ENCODE data around the gene MBNL1.

Gene MBNL1, protein sequence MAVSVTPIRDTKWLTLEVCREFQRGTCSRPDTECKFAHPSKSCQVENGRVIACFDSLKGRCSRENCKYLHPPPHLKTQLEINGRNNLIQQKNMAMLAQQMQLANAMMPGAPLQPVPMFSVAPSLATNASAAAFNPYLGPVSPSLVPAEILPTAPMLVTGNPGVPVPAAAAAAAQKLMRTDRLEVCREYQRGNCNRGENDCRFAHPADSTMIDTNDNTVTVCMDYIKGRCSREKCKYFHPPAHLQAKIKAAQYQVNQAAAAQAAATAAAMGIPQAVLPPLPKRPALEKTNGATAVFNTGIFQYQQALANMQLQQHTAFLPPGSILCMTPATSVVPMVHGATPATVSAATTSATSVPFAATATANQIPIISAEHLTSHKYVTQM

DNA sequence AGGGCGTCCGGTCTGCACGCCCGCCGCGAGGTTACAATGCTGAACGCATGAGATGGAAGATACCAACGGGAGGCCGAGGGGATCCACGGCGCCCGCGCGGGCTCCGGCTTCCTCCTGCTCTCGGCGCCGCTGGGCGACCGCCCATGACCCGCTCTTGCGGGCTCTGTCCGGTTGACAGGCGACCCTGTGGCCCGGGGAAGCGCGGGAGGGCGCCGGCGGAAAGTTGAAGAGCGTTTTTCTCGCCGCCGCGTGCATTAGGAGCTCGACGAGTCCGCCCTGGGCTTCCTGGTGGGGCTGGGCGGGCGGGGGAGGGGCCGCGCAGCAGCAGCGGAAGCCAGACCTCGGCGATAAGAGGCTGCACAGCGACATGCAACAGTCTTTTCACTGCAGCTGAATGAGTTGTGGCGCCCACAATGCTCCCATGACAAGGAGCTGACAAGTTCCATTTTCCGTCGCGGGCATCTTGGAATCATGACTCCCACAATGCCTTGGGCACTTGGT, at the start of gene MBNL1:
MBNL1 (plus strand) TSS at position 375 of the 501 bp plus-strand sequence. CDS start 31,265 bp downstream, outside the sequence.
- peak; percentile 77 for DNase-seq

DNA sequence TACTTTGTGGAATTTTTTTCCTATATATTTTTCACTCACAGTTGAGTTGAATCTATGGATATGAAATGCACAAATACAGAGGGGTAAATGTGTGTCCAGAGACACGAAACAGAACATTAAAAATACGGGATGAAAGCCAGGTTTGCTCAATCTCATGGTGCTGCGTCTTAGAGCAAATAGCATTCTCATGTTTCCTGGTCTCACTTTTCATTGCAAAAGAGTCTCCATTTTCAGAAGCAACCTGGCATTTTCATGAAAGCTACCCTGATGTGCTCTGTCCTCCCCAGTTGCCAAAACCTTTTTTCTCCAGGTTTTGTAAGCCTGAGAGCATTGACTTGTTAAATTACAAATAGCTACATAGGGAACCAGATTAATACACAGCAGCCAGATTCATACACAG, 49.5 kb upstream of the MBNL1 start:
- DNase-seq: no peak

DNA sequence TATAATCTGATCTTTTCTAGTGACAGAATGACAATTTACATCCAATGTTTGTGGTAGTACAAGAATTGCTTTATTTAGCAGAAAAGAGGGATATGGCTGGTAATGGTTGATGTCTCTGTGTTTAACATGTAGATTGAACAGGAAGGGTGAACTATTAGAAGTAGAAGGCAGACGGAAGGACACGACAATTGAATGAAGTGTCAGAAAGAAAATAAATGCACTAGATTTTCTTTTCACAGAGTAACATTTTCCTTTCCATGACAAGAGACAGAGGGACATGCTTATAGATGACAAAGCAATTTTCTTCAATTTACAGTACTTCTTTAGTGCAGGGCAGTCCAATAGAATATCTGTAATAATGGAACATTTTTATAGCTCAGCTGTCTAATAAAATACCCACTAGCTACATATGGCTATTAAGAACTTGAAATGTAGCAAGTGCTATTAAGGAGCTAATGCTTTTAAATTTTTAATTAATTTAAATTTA, 48.9 kb upstream of the MBNL1 start:
- DNase-seq: no peak

DNA sequence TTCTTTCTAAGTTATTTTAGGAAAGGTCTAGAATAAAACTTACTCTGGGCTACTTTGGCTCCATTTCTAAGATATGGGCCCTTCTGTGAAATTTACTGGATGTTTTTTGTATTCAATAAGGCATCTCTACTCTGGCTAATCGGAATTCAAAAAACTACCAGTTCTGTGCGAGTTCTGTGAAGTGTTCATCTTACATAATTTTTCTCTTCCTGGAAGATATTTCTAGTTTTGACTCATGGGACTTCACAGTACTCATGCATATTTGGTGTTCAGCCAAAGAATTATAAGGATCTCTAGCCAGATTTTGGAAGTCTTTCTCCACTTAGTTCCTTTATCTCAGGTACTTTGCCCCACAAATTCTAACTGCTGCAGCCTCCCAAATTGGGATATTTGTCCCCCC, 46.4 kb upstream of the MBNL1 start:
- DNase-seq: no peak

DNA sequence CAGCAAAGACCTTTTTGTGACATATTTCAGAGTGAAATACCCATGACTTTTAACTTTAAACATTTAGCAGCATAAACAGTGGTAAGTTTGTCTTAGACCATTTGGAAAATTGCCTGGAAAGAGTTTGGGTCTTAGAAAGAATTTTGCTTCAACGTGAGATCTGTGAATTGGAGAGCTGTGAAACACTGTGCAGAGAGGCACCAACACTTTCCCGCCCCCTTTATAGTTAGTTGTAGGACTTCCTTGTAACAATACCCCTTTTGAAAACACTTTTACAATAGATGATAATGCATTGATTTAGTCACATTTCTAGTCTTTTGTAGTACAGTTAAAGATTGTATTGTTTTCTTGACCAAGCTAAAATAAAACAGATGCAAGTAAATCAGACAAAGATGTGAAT, 43.5 kb upstream of the MBNL1 start:
- DNase-seq: no peak

DNA sequence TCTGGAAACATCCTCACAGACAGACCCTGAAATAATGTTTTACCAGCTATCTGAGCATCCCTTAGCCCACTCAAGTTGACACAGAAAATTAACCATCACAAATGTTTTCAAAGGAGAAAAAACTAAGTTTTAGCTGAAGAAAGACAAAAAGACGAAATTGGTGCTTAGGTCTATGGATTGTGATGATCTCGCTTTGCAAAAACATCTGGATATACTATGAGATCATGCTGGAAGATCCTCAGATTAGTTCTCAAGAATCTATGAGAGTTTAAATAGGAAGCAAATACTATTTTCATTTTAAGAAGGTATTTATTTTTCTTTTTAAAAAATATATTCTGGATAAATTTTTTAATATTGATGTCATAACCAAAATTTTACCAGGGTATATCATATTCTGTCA, 42.6 kb upstream of the MBNL1 start:
- no peak for DNase-seq

DNA sequence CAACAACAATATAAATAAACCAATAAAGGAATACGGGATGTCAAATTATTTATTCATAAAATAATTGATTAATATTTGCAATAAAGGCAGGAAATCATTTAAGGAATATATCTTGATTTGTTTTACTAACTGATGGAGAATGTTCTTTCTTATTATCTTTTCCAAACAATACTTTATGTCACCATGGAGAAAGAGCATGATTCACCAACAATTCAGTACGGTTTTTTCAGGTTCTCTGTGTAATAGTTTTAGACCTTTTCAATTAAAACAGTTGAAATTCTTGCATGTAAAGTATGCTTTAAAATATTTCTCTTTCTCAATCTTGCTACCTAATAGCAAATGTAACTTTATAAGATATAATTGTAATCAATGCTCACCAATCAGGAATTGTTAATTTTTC, 41.7 kb upstream of the MBNL1 start:
- no peak for DNase-seq

DNA sequence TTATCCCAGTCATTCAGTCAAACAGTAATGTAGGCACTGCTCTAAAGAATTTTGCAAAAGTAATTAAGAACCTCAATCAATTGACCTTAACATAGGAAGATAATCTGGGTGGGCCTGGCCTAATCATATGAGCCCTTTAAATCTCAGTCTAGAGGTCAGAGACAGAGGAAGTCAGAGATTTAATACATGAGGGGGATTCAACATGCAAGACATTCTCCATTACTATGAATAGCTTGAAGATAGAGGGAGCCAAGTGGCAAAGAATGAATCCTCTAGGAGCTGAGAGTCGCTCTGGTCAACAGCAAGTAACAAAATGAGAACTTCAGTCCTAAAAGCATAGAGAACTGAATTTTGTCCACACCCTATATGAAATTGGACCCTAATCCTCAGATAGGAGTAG, 39.0 kb upstream of the MBNL1 start:
- DNase-seq: no peak

DNA sequence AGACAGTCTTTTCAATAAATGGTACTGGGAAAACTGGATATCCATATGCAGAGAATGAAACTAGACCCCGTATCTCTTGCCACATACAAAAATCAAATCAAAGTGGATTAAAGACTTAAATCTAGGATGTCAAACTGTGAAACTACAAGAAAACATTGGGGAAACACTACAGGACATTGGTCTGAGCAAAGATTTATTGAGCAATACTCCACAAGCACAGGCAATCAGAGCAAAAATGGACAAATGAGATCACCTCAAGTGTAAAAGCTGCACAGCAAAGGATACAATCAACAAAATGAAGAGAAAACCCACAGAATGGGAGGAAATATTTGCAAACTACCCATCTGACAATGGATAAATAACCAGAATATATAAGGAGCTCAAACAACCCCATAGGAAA, 38.4 kb upstream of the MBNL1 start:
- no peak for DNase-seq

DNA sequence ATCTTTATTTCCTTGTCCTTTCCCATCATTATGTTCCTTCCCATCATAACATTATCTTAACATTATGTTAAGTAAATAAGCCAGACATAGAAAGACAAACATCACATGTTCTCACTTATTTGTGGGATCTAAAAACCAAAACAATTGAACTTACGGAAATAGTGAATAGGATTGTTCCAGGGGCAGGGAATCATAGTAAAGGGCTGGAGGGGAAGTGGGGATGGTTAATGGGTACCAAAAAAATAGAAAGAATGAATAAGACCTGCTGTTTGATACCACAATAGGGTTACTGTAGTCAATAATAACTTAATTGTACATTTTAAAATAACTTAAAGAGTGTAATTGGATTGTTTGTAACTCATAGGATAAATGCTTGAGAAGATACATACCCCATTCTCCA, 36.7 kb upstream of the MBNL1 start:
- no peak for DNase-seq

DNA sequence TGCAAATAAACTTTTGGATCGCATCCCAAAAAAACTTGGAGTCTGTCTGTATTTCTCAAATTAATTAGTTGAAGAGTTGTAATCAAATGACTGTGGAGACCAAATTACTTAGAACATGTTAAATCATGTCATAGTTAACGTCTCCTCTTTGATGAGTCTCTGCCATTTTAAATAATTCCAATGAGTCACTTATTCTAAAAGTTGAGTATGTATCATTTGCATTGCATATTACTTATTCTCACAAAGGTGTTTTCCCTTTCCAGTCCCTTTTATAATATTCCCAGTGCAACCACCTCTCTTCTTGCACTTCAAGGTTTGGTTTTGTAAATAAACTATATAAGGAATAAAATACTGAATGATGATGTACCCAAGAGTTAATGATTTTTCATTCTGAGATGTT, 36.0 kb upstream of the MBNL1 start:
- no peak for DNase-seq

DNA sequence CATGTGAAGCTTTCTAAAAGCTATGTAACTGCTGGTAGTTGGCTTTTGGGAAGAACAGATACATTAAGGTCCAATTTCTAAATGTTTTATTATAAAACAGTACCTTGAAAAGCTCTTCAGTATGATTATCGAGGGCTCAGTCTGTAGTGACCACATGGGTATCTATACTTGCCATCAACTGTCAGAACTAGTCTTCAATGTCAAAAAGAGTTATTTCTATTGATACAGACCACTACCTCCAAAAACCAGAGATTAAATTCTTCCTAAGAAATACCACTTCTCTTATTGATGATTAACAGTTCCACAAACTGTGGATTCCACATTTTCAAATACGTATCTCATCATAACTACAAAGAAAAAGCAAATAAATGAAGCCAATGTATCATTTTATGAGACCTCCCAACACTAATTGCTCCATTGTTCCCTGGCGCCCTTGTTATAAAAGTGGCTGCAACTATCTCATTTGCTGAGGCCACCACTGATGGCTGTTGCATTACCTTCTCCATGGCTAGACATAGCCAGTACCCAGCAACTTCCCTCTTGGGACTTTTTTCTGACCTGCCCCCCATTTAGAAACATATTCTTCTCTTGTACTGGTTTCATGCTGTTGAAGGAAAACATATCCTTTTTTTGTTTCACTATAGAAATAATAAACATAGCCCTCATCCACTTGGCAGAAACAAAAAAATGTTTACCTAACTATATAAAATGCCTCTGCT, 33.9 kb upstream of the MBNL1 start:
- no peak for DNase-seq

DNA sequence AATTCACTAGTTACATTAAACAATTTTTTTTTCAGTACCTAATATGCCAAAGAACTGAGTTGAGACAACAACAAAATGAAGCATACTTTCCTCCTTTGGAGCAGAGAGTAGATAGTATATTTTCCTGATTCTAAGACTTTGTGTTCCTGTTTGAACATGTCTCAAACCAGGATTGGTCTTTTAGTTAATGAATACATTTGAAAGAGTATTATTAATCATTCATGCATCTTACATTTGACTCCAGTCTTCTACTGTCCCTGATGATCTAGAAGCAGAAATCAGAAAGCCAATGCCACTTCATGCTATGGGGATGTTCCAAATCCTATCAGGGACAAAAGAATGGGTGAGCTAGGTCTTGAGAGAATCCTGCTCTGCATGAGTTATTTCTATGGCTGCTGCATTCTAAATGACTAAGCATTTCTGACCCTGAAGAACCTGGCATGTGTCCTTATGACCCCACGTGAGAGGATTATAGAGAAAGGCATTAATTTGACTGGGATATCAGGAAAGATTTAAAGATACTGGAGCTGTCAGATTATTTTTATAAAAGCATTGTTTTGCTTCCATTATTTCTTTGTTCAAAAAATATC, 32.9 kb upstream of the MBNL1 start:
- DNase-seq: no peak

DNA sequence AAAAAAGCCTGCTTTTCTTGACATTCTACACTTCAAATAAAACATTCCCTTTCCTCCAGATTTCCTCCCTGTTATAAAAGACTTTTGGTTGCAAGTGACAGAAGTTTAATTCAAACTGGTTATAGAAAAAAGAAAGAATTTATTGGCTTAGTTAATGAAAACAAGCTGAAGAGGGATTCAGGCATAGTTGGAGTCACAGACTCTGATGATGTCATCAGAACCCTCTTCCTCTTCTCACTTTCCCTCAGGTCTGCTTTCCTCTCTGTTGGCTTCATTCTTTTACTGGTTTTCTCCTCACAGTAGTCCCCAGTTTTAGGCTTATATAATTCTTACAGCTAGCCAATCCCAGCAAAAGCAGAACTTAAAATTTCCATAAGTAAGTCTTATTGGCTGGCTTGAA, 32.0 kb upstream of the MBNL1 start:
- no peak for DNase-seq

DNA sequence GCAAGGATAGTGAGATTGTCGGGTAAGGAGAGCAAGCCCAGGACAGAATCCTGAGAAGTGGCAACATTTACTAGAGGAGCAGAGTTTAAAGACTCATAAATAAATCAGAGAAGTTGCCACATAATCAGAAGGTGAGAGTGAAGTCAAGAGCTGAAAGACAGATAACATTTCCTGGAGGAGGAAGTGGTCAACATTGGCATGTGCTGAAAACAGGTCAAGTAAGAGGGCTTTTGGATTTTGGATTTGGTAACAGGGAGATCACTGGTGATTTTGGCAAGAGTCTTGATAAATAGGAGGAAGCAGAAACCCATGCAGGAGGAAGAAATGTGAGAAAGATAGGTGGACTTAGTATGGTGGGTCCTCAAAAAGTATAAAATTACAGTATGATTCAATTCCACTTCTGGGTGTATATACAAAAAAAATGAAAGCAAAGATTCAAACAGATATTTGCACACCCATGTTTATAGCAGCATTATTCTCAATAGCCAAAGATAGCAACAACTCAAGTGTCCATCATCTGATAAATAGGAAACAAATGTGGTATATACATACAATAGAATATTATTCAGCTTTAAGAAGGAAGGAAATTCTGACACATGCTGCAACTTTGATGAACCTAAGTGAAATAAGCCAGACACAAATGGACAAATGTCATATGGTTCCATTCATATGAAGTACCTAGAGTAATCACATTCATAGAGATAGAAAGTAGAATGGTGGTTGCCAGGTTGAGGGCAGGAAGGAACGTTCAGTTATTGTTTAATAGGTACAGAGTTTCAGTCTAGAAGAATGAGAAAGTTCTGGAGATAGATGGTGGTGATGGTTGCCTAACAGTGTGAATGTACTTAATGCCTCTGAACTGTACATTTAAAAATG, 27.3 kb upstream of the MBNL1 start:
- DNase-seq: no peak

DNA sequence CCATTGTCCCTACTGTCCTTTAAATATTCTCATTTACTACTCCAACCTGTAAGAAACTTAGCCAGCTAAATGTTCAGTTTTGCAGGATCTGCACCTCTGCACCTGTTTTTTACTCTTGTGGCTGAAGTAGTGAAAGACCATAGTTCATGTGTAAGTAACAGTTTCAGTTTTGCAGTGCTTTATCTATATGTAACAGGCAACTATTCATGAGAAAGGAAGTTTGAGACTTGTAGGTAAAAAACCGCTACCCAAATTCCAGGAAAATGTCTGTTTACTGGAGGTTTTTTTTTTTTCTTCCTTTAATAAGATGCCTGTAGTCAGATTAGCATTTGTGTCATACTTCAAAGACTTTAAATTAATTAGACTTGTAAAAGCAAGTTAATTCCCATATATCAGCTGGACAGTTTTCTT, 25.4 kb upstream of the MBNL1 start:
- DNase-seq: no peak

DNA sequence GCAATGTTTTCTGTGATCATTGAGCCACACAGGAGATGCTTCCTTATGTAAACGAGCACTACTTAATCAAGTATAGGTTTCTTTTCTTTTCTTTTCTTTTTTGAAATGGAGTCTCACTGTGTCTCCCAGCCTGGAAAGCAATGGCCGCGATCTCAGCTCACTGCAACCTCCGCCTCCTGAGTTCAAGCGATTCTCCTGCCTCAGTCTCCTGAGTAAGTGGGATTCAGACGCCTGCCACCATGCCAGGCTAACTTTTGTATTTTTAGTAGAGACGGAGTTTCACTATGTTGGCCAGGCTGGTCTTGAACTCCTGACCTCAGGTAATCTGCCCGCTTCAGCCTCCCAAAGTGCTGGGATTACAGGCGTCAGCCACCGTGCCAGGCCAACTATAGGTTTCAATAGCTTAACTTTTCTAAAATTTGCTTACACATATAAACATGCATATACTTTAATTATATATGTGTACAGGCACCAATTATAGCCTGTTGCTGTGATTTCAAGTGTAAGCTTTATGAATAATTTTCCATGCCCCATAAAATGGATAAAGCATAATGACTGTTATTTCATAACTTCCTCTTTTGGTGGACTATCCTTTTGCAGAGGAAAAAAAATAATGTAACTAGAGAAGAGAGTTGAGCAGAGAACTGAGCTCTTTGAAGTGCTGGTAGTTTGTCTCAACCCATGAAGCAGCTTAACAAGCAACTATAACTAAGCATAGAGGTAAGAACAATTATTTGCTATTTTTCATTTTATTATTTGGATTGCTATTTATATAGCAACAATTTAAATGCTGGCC, 24.8 kb upstream of the MBNL1 start:
- no peak for DNase-seq

DNA sequence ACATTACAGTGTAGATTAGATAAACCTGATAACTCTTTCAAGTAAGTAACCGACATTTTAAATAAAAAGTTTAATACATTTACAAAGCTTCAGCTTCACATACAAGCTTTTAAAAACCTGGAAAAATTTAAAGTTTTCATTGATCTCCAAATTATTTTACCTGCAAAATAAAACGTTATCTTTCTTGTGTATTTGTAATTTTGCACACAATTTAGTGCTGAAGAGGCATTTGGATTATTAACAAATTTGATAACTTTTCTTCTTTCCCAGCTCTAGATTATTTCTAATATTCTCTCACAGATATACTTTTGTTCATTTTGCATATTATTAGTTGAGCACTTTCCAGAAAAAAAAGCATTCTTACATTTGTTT, 24.2 kb upstream of the MBNL1 start:
- no peak for DNase-seq

DNA sequence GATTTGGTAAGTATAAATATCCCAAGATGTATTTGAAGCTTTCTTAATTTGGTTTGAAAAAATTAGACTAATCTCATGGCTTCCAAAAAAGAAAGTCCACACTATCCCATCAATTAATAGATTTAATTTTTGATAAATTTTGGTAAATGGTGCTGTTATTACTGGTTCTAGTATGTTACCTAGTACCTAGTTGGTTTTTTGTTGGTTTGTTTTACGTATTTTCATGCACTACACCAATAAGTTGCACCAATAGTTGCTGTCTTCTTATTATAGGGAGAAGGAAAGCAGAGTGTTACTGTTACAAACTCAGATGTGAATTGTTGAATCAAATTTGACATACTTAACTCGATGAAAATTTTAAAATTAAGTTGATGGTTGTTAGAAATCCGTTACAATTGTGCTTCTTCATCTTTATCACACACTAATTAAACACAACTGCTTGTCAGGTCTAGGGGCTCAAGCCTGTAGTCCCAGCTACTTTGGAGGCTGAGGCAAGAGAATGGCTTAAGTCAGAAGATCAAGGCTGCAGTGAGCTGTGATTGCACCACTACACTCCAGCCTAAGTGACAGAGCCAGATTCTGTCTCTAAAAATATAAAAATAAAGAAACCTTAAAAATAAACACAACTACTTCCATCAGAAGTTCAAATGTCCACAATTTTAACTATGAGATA, 23.1 kb upstream of the MBNL1 start:
- no peak for DNase-seq

DNA sequence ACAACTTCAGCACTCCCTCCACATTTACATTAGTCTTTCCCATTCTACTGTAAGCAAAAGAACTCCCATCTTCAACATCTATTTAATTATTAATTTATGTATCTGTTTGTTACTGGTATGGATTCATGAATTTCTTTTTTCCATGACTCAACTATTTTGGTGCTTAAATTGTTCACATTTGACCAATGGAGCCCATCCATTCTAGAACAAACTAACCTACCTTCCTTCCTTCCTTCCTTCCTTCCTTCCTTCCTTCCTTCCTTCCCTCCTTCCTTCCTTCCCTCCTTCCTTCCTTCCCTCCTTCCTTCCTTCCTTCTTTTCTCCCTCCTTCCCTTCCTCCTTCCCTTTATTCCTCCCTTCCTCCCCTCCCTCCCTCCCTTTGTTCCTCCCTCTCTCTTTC, 16.8 kb upstream of the MBNL1 start:
- DNase-seq: no peak

DNA sequence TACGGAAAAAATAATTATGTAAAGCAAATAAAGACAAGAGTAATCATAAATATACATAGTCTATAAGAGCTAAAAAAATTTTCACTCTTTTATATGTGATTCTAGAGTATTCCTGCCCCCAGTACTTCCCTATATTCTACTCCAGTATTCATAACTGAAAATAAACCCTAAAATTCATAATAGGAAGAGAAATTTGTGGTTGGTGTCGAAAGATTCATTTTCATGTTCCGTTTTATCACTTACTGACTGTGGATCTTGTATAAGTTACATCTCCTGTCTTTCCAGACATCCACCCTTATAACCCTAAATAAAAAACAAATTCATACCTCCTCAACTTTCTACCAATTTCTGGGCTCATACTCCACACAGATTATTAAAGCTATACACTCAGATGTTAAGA, 16.0 kb upstream of the MBNL1 start:
- no peak for DNase-seq
